ENCODE results near the gene PPP1R16B. TPM values are rescaled to one million over a fixed set of nuclear protein-coding genes. Genes with fewer than 3 reads are reported as not detected.
"Not testable (repeated sequence)": the region's sequence is repeated elsewhere in the genome, so short reads cannot be mapped to it uniquely, and the experiment has no call there.

Gene PPP1R16B
- total RNA-seq, 2 donors from 2014 or later = 7.3 to 8.9 TPM

GRCh38 chr20:38859070-38859690, 53.7 kb downstream of the PPP1R16B start:
- Histone ChIP-seq H3K4me1 (ENCODE audit: control insufficient read depth in 1 of 2, low read depth in 2 of 2) (no peaks in the 10 kb centered on the region), H3K27me3 (replicated peaks; ENCODE audit: insufficient read depth) (no peaks in the 10 kb centered on the region), H3K4me3 (no peak overlapping the region), H3K9me3 (no peaks in the 10 kb centered on the region), H3K27ac (no peak overlapping the region), H3K36me3 (no peaks in the 10 kb centered on the region)
- DNase-seq (ENCODE audit: low spot score) (no peak), ATAC-seq (ENCODE audit: insufficient number of reproducible peaks, low FRiP score, low read depth) (no peak)
- TF ChIP-seq, protein P1, sequence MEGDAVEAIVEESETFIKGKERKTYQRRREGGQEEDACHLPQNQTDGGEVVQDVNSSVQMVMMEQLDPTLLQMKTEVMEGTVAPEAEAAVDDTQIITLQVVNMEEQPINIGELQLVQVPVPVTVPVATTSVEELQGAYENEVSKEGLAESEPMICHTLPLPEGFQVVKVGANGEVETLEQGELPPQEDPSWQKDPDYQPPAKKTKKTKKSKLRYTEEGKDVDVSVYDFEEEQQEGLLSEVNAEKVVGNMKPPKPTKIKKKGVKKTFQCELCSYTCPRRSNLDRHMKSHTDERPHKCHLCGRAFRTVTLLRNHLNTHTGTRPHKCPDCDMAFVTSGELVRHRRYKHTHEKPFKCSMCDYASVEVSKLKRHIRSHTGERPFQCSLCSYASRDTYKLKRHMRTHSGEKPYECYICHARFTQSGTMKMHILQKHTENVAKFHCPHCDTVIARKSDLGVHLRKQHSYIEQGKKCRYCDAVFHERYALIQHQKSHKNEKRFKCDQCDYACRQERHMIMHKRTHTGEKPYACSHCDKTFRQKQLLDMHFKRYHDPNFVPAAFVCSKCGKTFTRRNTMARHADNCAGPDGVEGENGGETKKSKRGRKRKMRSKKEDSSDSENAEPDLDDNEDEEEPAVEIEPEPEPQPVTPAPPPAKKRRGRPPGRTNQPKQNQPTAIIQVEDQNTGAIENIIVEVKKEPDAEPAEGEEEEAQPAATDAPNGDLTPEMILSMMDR (IDR thresholded peaks at IDR 0.05) = no peak

DNA sequence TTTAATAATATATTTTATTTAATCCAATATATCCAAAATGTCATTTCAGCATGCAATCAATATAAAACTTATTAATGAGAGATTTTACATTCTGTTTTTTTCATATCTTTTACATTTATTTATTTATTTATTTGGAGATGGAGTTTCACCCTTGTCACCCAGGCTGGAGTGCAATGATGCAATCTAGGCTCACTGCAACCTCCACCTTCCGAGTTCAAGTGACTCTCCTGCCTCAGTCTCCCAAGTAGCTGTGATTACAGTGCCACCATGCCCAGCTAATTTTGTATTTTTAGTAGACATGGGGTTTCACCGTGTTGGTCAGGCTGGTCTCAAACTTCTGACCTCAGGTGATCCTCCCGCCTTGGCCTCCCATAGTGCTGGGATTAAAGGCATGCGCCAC, 54.4 kb downstream of the PPP1R16B start:
- H3K27me3 ChIP-seq (replicated peaks; ENCODE audit: insufficient read depth); H3K4me1 ChIP-seq (ENCODE audit: control insufficient read depth in 1 of 2, low read depth in 2 of 2); H3K9me3 ChIP-seq; H3K36me3 ChIP-seq; H3K4me3 ChIP-seq; DNase-seq (ENCODE audit: low spot score); H3K27ac ChIP-seq; ATAC-seq (ENCODE audit: insufficient number of reproducible peaks, low FRiP score, low read depth): not testable (repeated sequence)

DNA sequence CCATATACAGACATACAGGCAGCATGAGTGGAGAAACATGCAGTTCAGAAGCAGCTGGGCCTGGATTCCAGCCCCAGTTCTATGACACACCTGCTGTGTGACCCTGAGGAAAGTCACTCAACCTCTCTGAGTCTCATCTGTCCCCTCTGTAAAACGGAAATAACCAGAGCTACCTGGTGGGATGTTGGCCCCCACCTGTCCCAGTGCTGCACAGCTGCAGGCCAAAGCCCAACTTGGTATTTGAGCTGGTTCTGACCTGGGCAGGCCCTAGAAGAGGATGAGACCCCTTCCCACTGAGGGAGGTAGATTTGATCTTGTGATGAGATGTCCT, 55.5 kb downstream of the PPP1R16B start:
- H3K4me3 ChIP-seq = no peak overlapping the region
- H3K36me3 ChIP-seq = no peaks in the 10 kb centered on the region
- no peaks in the 10 kb centered on the region for H3K9me3 ChIP-seq
- H3K27ac ChIP-seq = no peak overlapping the region
- ATAC-seq (ENCODE audit: insufficient number of reproducible peaks, low FRiP score, low read depth) (no peak), DNase-seq (ENCODE audit: low spot score) (no peak)
- TF ChIP-seq, protein P1 (IDR thresholded peaks at IDR 0.05) = no peak
- no peaks in the 10 kb centered on the region for H3K4me1 ChIP-seq (ENCODE audit: control insufficient read depth in 1 of 2, low read depth in 2 of 2)
- no peaks in the 10 kb centered on the region for H3K27me3 ChIP-seq (replicated peaks; ENCODE audit: insufficient read depth)

DNA sequence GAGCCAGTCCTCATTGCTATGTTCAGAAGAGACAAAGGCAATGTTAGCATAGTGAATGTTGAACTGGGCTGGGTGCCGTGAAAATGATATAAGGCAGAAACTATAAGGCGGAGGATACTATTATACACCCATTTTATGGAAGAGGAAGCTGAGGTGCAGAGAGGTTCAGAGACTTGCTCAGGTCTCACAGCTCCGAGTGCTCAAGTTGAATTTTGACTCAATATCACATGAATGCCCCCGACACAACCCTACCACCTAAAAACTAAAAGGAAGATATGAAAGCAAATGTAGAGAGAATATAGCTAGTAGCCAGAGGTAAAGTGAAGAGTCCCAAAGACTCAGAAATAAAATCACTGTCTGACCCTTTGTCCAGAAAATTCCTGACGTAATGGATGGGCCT, 56.7 kb downstream of the PPP1R16B start:
- Histone ChIP-seq H3K27me3 (replicated peaks; ENCODE audit: insufficient read depth) (no peaks in the 10 kb centered on the region), H3K4me1 (ENCODE audit: control insufficient read depth in 1 of 2, low read depth in 2 of 2) (no peaks in the 10 kb centered on the region), H3K4me3 (no peak overlapping the region), H3K9me3 (no peaks in the 10 kb centered on the region), H3K36me3 (no peaks in the 10 kb centered on the region), H3K27ac (no peak overlapping the region)
- TF ChIP-seq, protein P1 (IDR thresholded peaks at IDR 0.05) = no peak
- DNase-seq (ENCODE audit: low spot score) (no peak), ATAC-seq (ENCODE audit: insufficient number of reproducible peaks, low FRiP score, low read depth) (no peak)

GRCh38 chr20:38863024-38863851, 57.7 kb downstream of the PPP1R16B start:
- H3K4me3 ChIP-seq = no peak overlapping the region
- TF ChIP-seq, protein P1 (IDR thresholded peaks at IDR 0.05) = no peak
- ATAC-seq (ENCODE audit: insufficient number of reproducible peaks, low FRiP score, low read depth) (no peak), DNase-seq (ENCODE audit: low spot score) (no peak)
- H3K27me3 ChIP-seq (replicated peaks; ENCODE audit: insufficient read depth) = no peaks in the 10 kb centered on the region
- H3K9me3 ChIP-seq = no peaks in the 10 kb centered on the region
- H3K4me1 ChIP-seq (ENCODE audit: control insufficient read depth in 1 of 2, low read depth in 2 of 2) = no peaks in the 10 kb centered on the region
- H3K27ac ChIP-seq = no peak overlapping the region
- H3K36me3 ChIP-seq = no peaks in the 10 kb centered on the region

Data from thoracic aorta (tissue), 2 donors.